T-helper 17 cell (primary cell): ENCODE data around the gene KCNG2. TPM values are rescaled to one million over a fixed set of nuclear protein-coding genes. Genes with fewer than 3 reads are reported as not detected.

Experiments used
- ATAC-seq: fragments of 150-1000 bp; cut with Tn5 transposase; 2 replicates; pipeline ENCODE4 v1.10.0; 2021; ENCODE audit warnings: mild to moderate bottlenecking, moderate library complexity
- DNase-seq, 3 donors: peaks; one replicate each; pipeline versions ENCODE4 v3.0.0 to v3.0.0-alpha.2; 2020 to 2021
- H3K9me3 ChIP-seq: one replicate; pipeline ENCODE4 v1.7.0; 2013; ENCODE audit warnings: low read length, mild to moderate bottlenecking; ENCODE audit not compliant: control insufficient read depth, poor library complexity, severe bottlenecking
- H3K27ac Mint-ChIP-seq: one replicate; pipeline ENCODE4 v1.8.0; 2022; ENCODE audit warnings: mild to moderate bottlenecking, moderate library complexity, mixed read lengths
- H3K27me3 Mint-ChIP-seq: one replicate; pipeline ENCODE4 v1.8.0; 2022; ENCODE audit warnings: mixed read lengths
- H3K36me3 Mint-ChIP-seq: one replicate; pipeline ENCODE4 v1.8.0; 2022; ENCODE audit warnings: low read depth, mixed read lengths
- H3K4me1 Mint-ChIP-seq: one replicate; pipeline ENCODE4 v1.8.0; 2022; ENCODE audit warnings: mild to moderate bottlenecking, mixed read lengths
- H3K4me3 Mint-ChIP-seq: one replicate; pipeline ENCODE4 v1.8.0; 2022; ENCODE audit warnings: mild to moderate bottlenecking, moderate library complexity, mixed read lengths
- total RNA-seq, 4 donors: library from RNA in 2 of 4; stranded (reverse) in 2 of 4; gene quantifications; one replicate each; pipeline ENCODE4 v1.2.3 and lab custom pipeline; 2022 to 2026

Gene KCNG2
- total RNA-seq, 2 donors from 2014 or later: not detected

- Mint-ChIP-seq H3K36me3 (peaks cover 11% of the 10 kb centered on the region), H3K4me1 (peaks cover 2% of the 10 kb centered on the region), H3K27ac (no peak overlapping the region), H3K4me3 (no peak overlapping the region), H3K27me3 (no peaks in the 10 kb centered on the region)
- ATAC-seq: no peak
- no peaks in the 10 kb centered on the region for H3K9me3 ChIP-seq
- DNase-seq: no peak
Observed at GRCh38 chr18:79923896-79924585, 126.3 kb downstream of the KCNG2 start.

GRCh38 chr18:79924814-79925731 lies 127.3 kb downstream of the KCNG2 start:
- peaks cover 4% of the 10 kb centered on the region for H3K9me3 ChIP-seq
- Mint-ChIP-seq H3K4me1 (peaks cover 2% of the 10 kb centered on the region), H3K27me3 (no peaks in the 10 kb centered on the region), H3K36me3 (peaks cover 8% of the 10 kb centered on the region), H3K27ac (no peak overlapping the region), H3K4me3 (no peak overlapping the region)
- no peak for DNase-seq
- no peak for ATAC-seq

- Mint-ChIP-seq H3K36me3 (peaks cover 8% of the 10 kb centered on the region), H3K4me3 (no peak overlapping the region), H3K4me1 (peaks cover 2% of the 10 kb centered on the region), H3K27me3 (no peaks in the 10 kb centered on the region), H3K27ac (no peak overlapping the region)
- ATAC-seq (no peak), DNase-seq (no peak)
- H3K9me3 ChIP-seq: peaks cover 11% of the 10 kb centered on the region
Observed at GRCh38 chr18:79926306-79926705, 128.6 kb downstream of the KCNG2 start.

- H3K9me3 ChIP-seq: peaks cover 11% of the 10 kb centered on the region
- H3K36me3 Mint-ChIP-seq: peaks cover 5% of the 10 kb centered on the region
- ATAC-seq (no peak), DNase-seq (no peak)
- H3K27me3 Mint-ChIP-seq: no peaks in the 10 kb centered on the region
- no peak overlapping the region for H3K27ac Mint-ChIP-seq
- peaks cover 2% of the 10 kb centered on the region for H3K4me1 Mint-ChIP-seq
- no peak overlapping the region for H3K4me3 Mint-ChIP-seq
Observed at GRCh38 chr18:79926715-79927606, 129.2 kb downstream of the KCNG2 start.

GRCh38 chr18:79927607-79928562 lies 130.1 kb downstream of the KCNG2 start:
- Mint-ChIP-seq H3K4me3 (no peak overlapping the region), H3K4me1 (no peaks in the 10 kb centered on the region), H3K36me3 (peaks cover 5% of the 10 kb centered on the region), H3K27ac (no peak overlapping the region), H3K27me3 (no peaks in the 10 kb centered on the region)
- peaks cover 17% of the 10 kb centered on the region for H3K9me3 ChIP-seq
- ATAC-seq: no peak
- DNase-seq: no peak

GRCh38 chr18:79928563-79928960 lies 130.8 kb downstream of the KCNG2 start:
- Mint-ChIP-seq H3K4me1 (no peaks in the 10 kb centered on the region), H3K27me3 (no peaks in the 10 kb centered on the region), H3K36me3 (peaks cover 5% of the 10 kb centered on the region), H3K4me3 (no peak overlapping the region), H3K27ac (no peak overlapping the region)
- DNase-seq: no peak
- peaks cover 18% of the 10 kb centered on the region for H3K9me3 ChIP-seq
- ATAC-seq: no peak

- Mint-ChIP-seq H3K4me1 (no peaks in the 10 kb centered on the region), H3K27ac (no peak overlapping the region), H3K27me3 (no peaks in the 10 kb centered on the region), H3K36me3 (peaks cover 3% of the 10 kb centered on the region), H3K4me3 (no peak overlapping the region)
- no peak for DNase-seq
- no peak for ATAC-seq
- peaks cover 20% of the 10 kb centered on the region for H3K9me3 ChIP-seq
Observed at GRCh38 chr18:79930020-79930642, 132.4 kb downstream of the KCNG2 start.

GRCh38 chr18:79931475-79931874 lies 133.7 kb downstream of the KCNG2 start:
- H3K9me3 ChIP-seq: peaks cover 20% of the 10 kb centered on the region
- DNase-seq (no peak), ATAC-seq (no peak)
- no peak overlapping the region for H3K27ac Mint-ChIP-seq
- H3K4me3 Mint-ChIP-seq: no peak overlapping the region
- no peaks in the 10 kb centered on the region for H3K4me1 Mint-ChIP-seq
- no peaks in the 10 kb centered on the region for H3K27me3 Mint-ChIP-seq
- H3K36me3 Mint-ChIP-seq: peaks cover 5% of the 10 kb centered on the region

GRCh38 chr18:79932907-79933306 lies 135.2 kb downstream of the KCNG2 start:
- Mint-ChIP-seq H3K4me1 (no peaks in the 10 kb centered on the region), H3K36me3 (peaks cover 8% of the 10 kb centered on the region), H3K27ac (no peak overlapping the region), H3K4me3 (no peak overlapping the region), H3K27me3 (no peaks in the 10 kb centered on the region)
- ATAC-seq (no peak), DNase-seq (no peak)
- H3K9me3 ChIP-seq: peaks cover 20% of the 10 kb centered on the region

- Mint-ChIP-seq H3K4me3 (no peak overlapping the region), H3K27ac (no peak overlapping the region), H3K27me3 (no peaks in the 10 kb centered on the region), H3K36me3 (peaks cover 11% of the 10 kb centered on the region), H3K4me1 (no peaks in the 10 kb centered on the region)
- ATAC-seq (no peak), DNase-seq (no peak)
- peaks cover 20% of the 10 kb centered on the region for H3K9me3 ChIP-seq
Observed at GRCh38 chr18:79933765-79934164, 136.0 kb downstream of the KCNG2 start.

GRCh38 chr18:79934311-79935097 lies 136.8 kb downstream of the KCNG2 start:
- no peak overlapping the region for H3K27ac Mint-ChIP-seq
- ATAC-seq: no peak
- DNase-seq: no peak
- H3K4me1 Mint-ChIP-seq: peaks cover 2% of the 10 kb centered on the region
- H3K27me3 Mint-ChIP-seq: no peaks in the 10 kb centered on the region
- H3K36me3 Mint-ChIP-seq: peaks cover 11% of the 10 kb centered on the region
- no peak overlapping the region for H3K4me3 Mint-ChIP-seq
- peaks cover 20% of the 10 kb centered on the region for H3K9me3 ChIP-seq
